GM23338 (cell line): ENCODE data around the gene TMEM126B. TPM values are rescaled to one million over a fixed set of nuclear protein-coding genes. Genes with fewer than 3 reads are reported as not detected.

Experiments
- CREB1 ChIP-seq: fragments of 250-450 bp; sonication (Bioruptor Pico); IDR thresholded peaks from 2 replicates; pipeline ENCODE4 v1.5.0; 2020; ENCODE audit warnings: low read depth, mild to moderate bottlenecking, moderate library complexity
- ETS1 ChIP-seq: IDR thresholded peaks from 2 replicates; pipeline ENCODE4 v1.6.1; 2016; ENCODE audit warnings: antibody characterized with exemption
- EZH2 ChIP-seq: fragments of 200-600 bp; sonication (generic); IDR thresholded peaks from one replicate; pipeline ENCODE4 v1.8.0; 2017; ENCODE audit warnings: antibody characterized with exemption, mild to moderate bottlenecking, low read depth; ENCODE audit not compliant: unreplicated experiment
- JUNB ChIP-seq: IDR thresholded peaks from one replicate; pipeline ENCODE4 v1.6.1; 2016; ENCODE audit warnings: antibody characterized with exemption; ENCODE audit not compliant: unreplicated experiment
- NANOG ChIP-seq: IDR thresholded peaks from 2 replicates; pipeline ENCODE4 v1.6.1; 2016; ENCODE audit warnings: antibody characterized with exemption, borderline replicate concordance
- STAT1 ChIP-seq: IDR thresholded peaks from one replicate; pipeline ENCODE4 v1.6.1; 2016; ENCODE audit warnings: antibody characterized with exemption; ENCODE audit not compliant: unreplicated experiment
- ZNF114 ChIP-seq: fragments of 250-450 bp; sonication (Bioruptor Pico); IDR thresholded peaks from 2 replicates; pipeline ENCODE4 v1.5.0; 2020; ENCODE audit warnings: mild to moderate bottlenecking, moderate library complexity
- ZNF331 ChIP-seq: fragments of 250-450 bp; sonication (Bioruptor Pico); IDR thresholded peaks from 2 replicates; pipeline ENCODE4 v1.5.0; 2020; ENCODE audit warnings: low read depth, mild to moderate bottlenecking, moderate library complexity
- ZNF462 ChIP-seq: fragments of 250-450 bp; sonication (Bioruptor Pico); IDR thresholded peaks from 2 replicates; pipeline ENCODE4 v1.5.0; 2020; ENCODE audit warnings: mild to moderate bottlenecking, moderate library complexity
- polyA plus RNA-seq: library from polyadenylated mRNA; unstranded; fragments of >200 nt; fragmentation: Nextera tagmentation; extraction: Ambion mirVana; gene quantifications from 2 replicates; pipeline ENCODE4 v1.2.1, GENCODE V29; 2016
- total RNA-seq: library from RNA; depleted of rRNA; stranded (reverse); fragments of >200 nt; shearing (Covaris generic); gene quantifications from 2 replicates; pipeline ENCODE4 v1.2.3, GENCODE V29; 2014

The TMEM126B gene
- total and polyA plus RNA-seq, 2 experiments from 2014 or later: 93.0 to 169 TPM

GRCh38 chr11:85672105-85672902, 43.9 kb downstream of the TMEM126B start (continued):
- TF ChIP-seq ZNF462 (CRISPR knock-in tag): no peak
- no peak for TF ChIP-seq ETS1
- no peak for TF ChIP-seq ZNF331
- no peak for TF ChIP-seq STAT1
- no peak for TF ChIP-seq JUNB
- TF ChIP-seq ZNF114 (CRISPR knock-in tag): no peak
- no peak for TF ChIP-seq CREB1 (CRISPR knock-in tag)
- TF ChIP-seq EZH2: no peak
- TF ChIP-seq NANOG: no peak
